Stimulated activated CD8-positive, alpha-beta memory T cell treated with anti-CD3 and anti-CD28 coated beads, Interleukin-7, amount 100 ng/mL, for 1 hour (primary cell): ENCODE data around the gene PNPLA5.
"Not testable (repeated sequence)": the region's sequence is repeated elsewhere in the genome, so short reads cannot be mapped to it uniquely, and the experiment has no call there.

Experiments used
- DNase-seq, 2 donors: peaks; one replicate each; pipeline ENCODE4 v3.0.0-alpha.2; 2020; ENCODE audit warnings: low read depth in 2 of 2

The PNPLA5 gene

GRCh38 chr22:43891360-43892182, at the start of gene PNPLA5:
PNPLA5 (minus strand) TSS chr22:43892013; CDS start chr22:43891880, 133 bp downstream.
- no peak for DNase-seq

GRCh38 chr22:43941449-43941848, 49.6 kb upstream of the PNPLA5 start:
- DNase-seq = no peak

- DNase-seq = no peak
These were observed 40.0 kb upstream of the PNPLA5 start for GRCh38 chr22:43931771-43932170.

GRCh38 chr22:43928908-43929307, 37.1 kb upstream of the PNPLA5 start:
- no peak for DNase-seq

- no peak for DNase-seq
These were observed 36.7 kb upstream of the PNPLA5 start for GRCh38 chr22:43928468-43928867.

GRCh38 chr22:43926349-43926710, 34.5 kb upstream of the PNPLA5 start:
- DNase-seq = no peak

GRCh38 chr22:43925433-43926348, 33.9 kb upstream of the PNPLA5 start:
- DNase-seq = no peak

- DNase-seq = no peak
These were observed 33.1 kb upstream of the PNPLA5 start for GRCh38 chr22:43924877-43925276.

- DNase-seq = peak; percentile 47 to 66
These were observed 32.0 kb upstream of the PNPLA5 start, which contains the start of gene PNPLA3 for GRCh38 chr22:43923631-43924464. PNPLA3 (plus strand) TSS chr22:43923805; CDS start chr22:43923912, 107 bp downstream.

GRCh38 chr22:43923191-43923590, 31.4 kb upstream of the PNPLA5 start:
- DNase-seq = no peak

- no peak for DNase-seq
These were observed 30.3 kb upstream of the PNPLA5 start for GRCh38 chr22:43922123-43922522.

GRCh38 chr22:43921370-43921769, 29.6 kb upstream of the PNPLA5 start:
- DNase-seq = no peak

GRCh38 chr22:43919106-43919973, 27.5 kb upstream of the PNPLA5 start:
- no peak for DNase-seq

GRCh38 chr22:43917521-43917920, 25.7 kb upstream of the PNPLA5 start:
- DNase-seq = no peak

- DNase-seq = no peak
These were observed 19.5 kb upstream of the PNPLA5 start for GRCh38 chr22:43911351-43911750.

GRCh38 chr22:43910178-43910695, 18.4 kb upstream of the PNPLA5 start:
- no peak for DNase-seq

- DNase-seq = no peak
These were observed 17.9 kb upstream of the PNPLA5 start for GRCh38 chr22:43909708-43910107.

- DNase-seq = no peak
These were observed 13.9 kb upstream of the PNPLA5 start for GRCh38 chr22:43905681-43906080.

- DNase-seq = not testable (repeated sequence)
These were observed 12.6 kb upstream of the PNPLA5 start for GRCh38 chr22:43904412-43904811.

GRCh38 chr22:43903033-43903432, 11.2 kb upstream of the PNPLA5 start:
- not testable (repeated sequence) for DNase-seq
